ENCODE measurements around the gene LRRC49. TPM values are rescaled to one million over a fixed set of nuclear protein-coding genes. Genes with fewer than 3 reads are reported as not detected.

The LRRC49 gene
- total and polyA plus RNA-seq, 2 of the 4 experiments (the other 2 are of a cell fraction): 8.6 to 16.8 TPM

GRCh38 chr15:70906842-70907241, 14.2 kb downstream of the LRRC49 start:
- dilution Hi-C loops (cut with HindIII; ENCODE audit: low sequenced_read_pairs, unreplicated experiment) (no loop called here), intact Hi-C loops (cut with micrococcal nuclease) (no loop called here), in situ Hi-C loops (cut with MboI; ENCODE audit: low sequenced_read_pairs) (no loop called here)
- DNase-seq: peak; percentile 36
- Histone ChIP-seq H2AK9ac (replicated peaks; ENCODE audit: low read depth, low read length, poor library complexity) (no peak overlapping the region), H2BK20ac (ENCODE audit: low read depth, low read length) (no peak overlapping the region), H3K27me3 (ENCODE audit: control insufficient read depth, insufficient read depth, low read length) (no peaks in the 10 kb centered on the region), H2BK120ac (ENCODE audit: low read depth, low read length) (no peak overlapping the region), H3K14ac (replicated peaks; ENCODE audit: low read depth, low read length) (no peak overlapping the region), H4K8ac (ENCODE audit: low read depth in 2 of 2, low read length in 2 of 2) (no peak overlapping the region), H2BK5ac (ENCODE audit: low read depth, low read length, poor library complexity, severe bottlenecking) (peak overlapping the region; percentile 13), H3K9me1 (ENCODE audit: insufficient read depth, low read length) (peaks cover 5% of the 10 kb centered on the region), H3K23ac (ENCODE audit: low read depth, low read length) (no peak overlapping the region), H3K9me3 (ENCODE audit: control insufficient read depth, insufficient read depth, low read length) (peaks cover 13% of the 10 kb centered on the region), H4K5ac (ENCODE audit: low read depth, low read length) (no peak overlapping the region), H3K79me1 (ENCODE audit: low read depth in 1 of 2, low read length in 2 of 2) (peaks cover 0 to 7% of the 10 kb centered on the region in 2 experiments; a peak in 2 of 4 replicates), H3K4me2 (ENCODE audit: low read depth, low read length) (no peak overlapping the region), H3K27ac (ENCODE audit: insufficient read depth, low read length) (no peak overlapping the region), H4K20me1 (ENCODE audit: insufficient read depth, low read length) (no peaks in the 10 kb centered on the region), H3K4me1 (ENCODE audit: control insufficient read depth, insufficient read depth, low read length) (peaks cover 9% of the 10 kb centered on the region), H3K36me3 (ENCODE audit: control insufficient read depth, insufficient read depth, low read length) (peaks cover 5% of the 10 kb centered on the region), H2AFZ (replicated peaks; ENCODE audit: low read length, poor library complexity) (no peak overlapping the region), H3K9ac (ENCODE audit: low read depth, low read length) (no peak overlapping the region), H4K91ac (ENCODE audit: insufficient read depth, low read depth, low read length) (no peak overlapping the region), H3K56ac (ENCODE audit: extremely low read depth, insufficient read depth, low read length) (no peak overlapping the region), H3K4ac (ENCODE audit: low read depth, low read length) (no peak overlapping the region), H2BK15ac (ENCODE audit: low read depth, low read length) (no peak overlapping the region; the same call in 2 of the 3 replicates), H3K18ac (ENCODE audit: low read depth, low read length) (peak overlapping the region; percentile 20; the same call in 1 of the 2 replicates), H3K4me3 (ENCODE audit: insufficient read depth, low read depth, low read length) (no peak overlapping the region), H2AK5ac (ENCODE audit: low read depth, low read length) (no peak overlapping the region)
- ATAC-seq (ENCODE audit: low read depth): no peak
- TF ChIP-seq RAD21 (IDR thresholded peaks at IDR 0.05; ENCODE audit: low read length) (no peak), USF2 (IDR thresholded peaks at IDR 0.05; ENCODE audit: low read depth, low read length) (no peak), POLR2A (IDR thresholded peaks at IDR 0.05; ENCODE audit: low read depth, low read length) (no peak), MXI1 (IDR thresholded peaks at IDR 0.05; ENCODE audit: borderline replicate concordance, low read depth, low read length) (no peak), CTCF (conservative IDR thresholded peaks at IDR 0.05; ENCODE audit: low read depth, low read length) (no peak), SMC3 (IDR thresholded peaks at IDR 0.05; ENCODE audit: low read depth, low read length) (no peak), BHLHE40 (IDR thresholded peaks at IDR 0.05; ENCODE audit: low read depth, low read length) (no peak)
- BruUV-seq (replicated peaks): no TSS peak
- ChIA-PET POLR2A (ENCODE audit: unreplicated experiment) (no interaction called here), CTCF (interaction anchor here (1.7 kb wide), 1 partner anchor 14 kb away, joined by 3 read pairs; the partner anchor contains the start of gene LRRC49)

Measured in IMR-90 (cell line).